Panc1 (cell line): ENCODE results near the gene GOLGA6L7.

Experiments used
- TF ChIP-seq, protein P1 (sequence below): fragments of 450-650 bp; IDR thresholded peaks from 2 replicates; pipeline ENCODE4 v1.5.1; 2017; ENCODE audit warnings: mild to moderate bottlenecking
- TF ChIP-seq, protein P2 (sequence below), 2 experiments: IDR thresholded peaks; 2 replicates each; pipeline ENCODE4 v1.6.1; 2011 to 2012; ENCODE audit warnings: low read depth in 2 of 2, control low read depth in 1 of 2, low read length in 1 of 2, mild to moderate bottlenecking in 1 of 2, moderate library complexity in 1 of 2; ENCODE audit not compliant: insufficient read depth in 1 of 2

DNA sequence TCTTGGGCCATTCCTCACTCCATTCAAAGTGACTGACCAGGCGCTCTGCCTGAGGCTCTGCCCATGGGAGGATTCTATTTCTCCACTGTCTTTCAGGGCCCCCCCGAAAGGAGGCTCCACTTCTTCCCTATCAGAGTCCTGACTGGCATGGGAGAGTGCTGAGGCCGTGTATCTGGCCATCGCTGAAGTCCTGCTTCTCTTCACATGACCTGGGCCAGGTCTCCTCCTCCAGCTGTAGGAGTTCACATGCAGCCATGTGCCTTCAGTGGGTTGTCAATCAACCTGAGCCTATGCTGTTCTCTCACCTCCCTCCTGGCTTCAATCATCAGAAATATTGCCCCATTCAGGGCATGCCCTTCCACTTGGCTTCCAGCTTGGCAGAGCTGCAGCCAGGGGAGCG is 24.6 kb upstream of the GOLGA6L7 start:
- TF ChIP-seq, protein P1, sequence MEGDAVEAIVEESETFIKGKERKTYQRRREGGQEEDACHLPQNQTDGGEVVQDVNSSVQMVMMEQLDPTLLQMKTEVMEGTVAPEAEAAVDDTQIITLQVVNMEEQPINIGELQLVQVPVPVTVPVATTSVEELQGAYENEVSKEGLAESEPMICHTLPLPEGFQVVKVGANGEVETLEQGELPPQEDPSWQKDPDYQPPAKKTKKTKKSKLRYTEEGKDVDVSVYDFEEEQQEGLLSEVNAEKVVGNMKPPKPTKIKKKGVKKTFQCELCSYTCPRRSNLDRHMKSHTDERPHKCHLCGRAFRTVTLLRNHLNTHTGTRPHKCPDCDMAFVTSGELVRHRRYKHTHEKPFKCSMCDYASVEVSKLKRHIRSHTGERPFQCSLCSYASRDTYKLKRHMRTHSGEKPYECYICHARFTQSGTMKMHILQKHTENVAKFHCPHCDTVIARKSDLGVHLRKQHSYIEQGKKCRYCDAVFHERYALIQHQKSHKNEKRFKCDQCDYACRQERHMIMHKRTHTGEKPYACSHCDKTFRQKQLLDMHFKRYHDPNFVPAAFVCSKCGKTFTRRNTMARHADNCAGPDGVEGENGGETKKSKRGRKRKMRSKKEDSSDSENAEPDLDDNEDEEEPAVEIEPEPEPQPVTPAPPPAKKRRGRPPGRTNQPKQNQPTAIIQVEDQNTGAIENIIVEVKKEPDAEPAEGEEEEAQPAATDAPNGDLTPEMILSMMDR: no peak
- TF ChIP-seq, protein P2, sequence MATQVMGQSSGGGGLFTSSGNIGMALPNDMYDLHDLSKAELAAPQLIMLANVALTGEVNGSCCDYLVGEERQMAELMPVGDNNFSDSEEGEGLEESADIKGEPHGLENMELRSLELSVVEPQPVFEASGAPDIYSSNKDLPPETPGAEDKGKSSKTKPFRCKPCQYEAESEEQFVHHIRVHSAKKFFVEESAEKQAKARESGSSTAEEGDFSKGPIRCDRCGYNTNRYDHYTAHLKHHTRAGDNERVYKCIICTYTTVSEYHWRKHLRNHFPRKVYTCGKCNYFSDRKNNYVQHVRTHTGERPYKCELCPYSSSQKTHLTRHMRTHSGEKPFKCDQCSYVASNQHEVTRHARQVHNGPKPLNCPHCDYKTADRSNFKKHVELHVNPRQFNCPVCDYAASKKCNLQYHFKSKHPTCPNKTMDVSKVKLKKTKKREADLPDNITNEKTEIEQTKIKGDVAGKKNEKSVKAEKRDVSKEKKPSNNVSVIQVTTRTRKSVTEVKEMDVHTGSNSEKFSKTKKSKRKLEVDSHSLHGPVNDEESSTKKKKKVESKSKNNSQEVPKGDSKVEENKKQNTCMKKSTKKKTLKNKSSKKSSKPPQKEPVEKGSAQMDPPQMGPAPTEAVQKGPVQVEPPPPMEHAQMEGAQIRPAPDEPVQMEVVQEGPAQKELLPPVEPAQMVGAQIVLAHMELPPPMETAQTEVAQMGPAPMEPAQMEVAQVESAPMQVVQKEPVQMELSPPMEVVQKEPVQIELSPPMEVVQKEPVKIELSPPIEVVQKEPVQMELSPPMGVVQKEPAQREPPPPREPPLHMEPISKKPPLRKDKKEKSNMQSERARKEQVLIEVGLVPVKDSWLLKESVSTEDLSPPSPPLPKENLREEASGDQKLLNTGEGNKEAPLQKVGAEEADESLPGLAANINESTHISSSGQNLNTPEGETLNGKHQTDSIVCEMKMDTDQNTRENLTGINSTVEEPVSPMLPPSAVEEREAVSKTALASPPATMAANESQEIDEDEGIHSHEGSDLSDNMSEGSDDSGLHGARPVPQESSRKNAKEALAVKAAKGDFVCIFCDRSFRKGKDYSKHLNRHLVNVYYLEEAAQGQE (IDR thresholded peaks at IDR 0.05; ENCODE audit: insufficient read depth in 1 of 2, low read depth in 2 of 2, low read length in 1 of 2): no peak
